Stimulated activated effector memory CD8-positive, alpha-beta T cell treated with anti-CD3 and anti-CD28 coated beads, Interleukin-12 subunit alpha, Interleukin-12 subunit beta, amount 100 ng/mL, for 72 hours (primary cell): ENCODE results near the gene PHYH.
"Not testable (repeated sequence)": the region's sequence is repeated elsewhere in the genome, so short reads cannot be mapped to it uniquely, and the experiment has no call there.

Source experiments
- ATAC-seq: fragments of 150-1000 bp; cut with Tn5 transposase; 2 replicates; pipeline ENCODE4 v1.10.0; 2021
- DNase-seq, 2 donors: peaks; one replicate each; pipeline ENCODE4 v3.0.0; 2021 to 2022; ENCODE audit warnings: low spot score in 2 of 2
- H3K27ac Mint-ChIP-seq: one replicate; pipeline ENCODE4 v1.8.0; 2022; ENCODE audit warnings: mild to moderate bottlenecking, mixed read lengths
- H3K36me3 Mint-ChIP-seq: one replicate; pipeline ENCODE4 v1.8.0; 2022; ENCODE audit warnings: mild to moderate bottlenecking, mixed read lengths
- H3K4me1 Mint-ChIP-seq: one replicate; pipeline ENCODE4 v1.8.0; 2022; ENCODE audit warnings: mixed read lengths
- H3K4me3 Mint-ChIP-seq: one replicate; pipeline ENCODE4 v1.8.0; 2022; ENCODE audit warnings: mild to moderate bottlenecking, mixed read lengths
- H3K9me3 Mint-ChIP-seq: one replicate; pipeline ENCODE4 v1.8.0; 2022; ENCODE audit warnings: mixed read lengths

PHYH gene

GRCh38 chr10:13302821-13303555 lies 3.1 kb upstream of the PHYH start:
- Mint-ChIP-seq H3K36me3 (peaks cover 24% of the 10 kb centered on the region), H3K27ac (peak overlapping the region; percentile 99), H3K9me3 (no peaks in the 10 kb centered on the region), H3K4me1 (peaks cover 30% of the 10 kb centered on the region), H3K4me3 (peak overlapping the region; percentile 88)
- ATAC-seq (no peak), DNase-seq (no peak)

GRCh38 chr10:13298748-13299436 lies 972 bp downstream of the PHYH start:
- no peak for ATAC-seq
- H3K27ac Mint-ChIP-seq, result peak overlapping the region; percentile 67
- H3K9me3 Mint-ChIP-seq, result no peaks in the 10 kb centered on the region
- DNase-seq, result no peak
- H3K4me1 Mint-ChIP-seq, result peaks cover 30% of the 10 kb centered on the region
- peaks cover 24% of the 10 kb centered on the region for H3K36me3 Mint-ChIP-seq
- H3K4me3 Mint-ChIP-seq, result peak overlapping the region; percentile 88

- ATAC-seq (no peak), DNase-seq (no peak)
- Mint-ChIP-seq H3K4me3 (no peak overlapping the region), H3K36me3 (peaks cover 28% of the 10 kb centered on the region), H3K27ac (no peak overlapping the region), H3K4me1 (peaks cover 19% of the 10 kb centered on the region), H3K9me3 (no peaks in the 10 kb centered on the region)
Observed at GRCh38 chr10:13296476-13296875, 3.4 kb downstream of the PHYH start.

- Mint-ChIP-seq H3K4me3 (no peak overlapping the region), H3K36me3 (peaks cover 18% of the 10 kb centered on the region), H3K9me3 (no peaks in the 10 kb centered on the region), H3K27ac (no peak overlapping the region), H3K4me1 (peaks cover 9% of the 10 kb centered on the region)
- ATAC-seq (no peak), DNase-seq (no peak)
Observed at GRCh38 chr10:13294784-13295183, 5.1 kb downstream of the PHYH start.

GRCh38 chr10:13291821-13292773 lies 7.8 kb downstream of the PHYH start:
- DNase-seq (no peak), ATAC-seq (no peak)
- Mint-ChIP-seq H3K4me3 (no peak overlapping the region), H3K36me3 (peaks cover 18% of the 10 kb centered on the region), H3K27ac (peak overlapping the region; percentile 46), H3K4me1 (peaks cover 15% of the 10 kb centered on the region), H3K9me3 (no peaks in the 10 kb centered on the region)

GRCh38 chr10:13291061-13291460 lies 8.8 kb downstream of the PHYH start:
- no peak overlapping the region for H3K27ac Mint-ChIP-seq
- H3K4me3 Mint-ChIP-seq, result no peak overlapping the region
- ATAC-seq (no peak), DNase-seq (no peak)
- peaks cover 18% of the 10 kb centered on the region for H3K36me3 Mint-ChIP-seq
- H3K9me3 Mint-ChIP-seq, result no peaks in the 10 kb centered on the region
- H3K4me1 Mint-ChIP-seq, result peaks cover 15% of the 10 kb centered on the region

GRCh38 chr10:13284050-13284449 lies 15.8 kb downstream of the PHYH start:
- H3K27ac Mint-ChIP-seq, result no peak overlapping the region
- H3K36me3 Mint-ChIP-seq, result peaks cover 21% of the 10 kb centered on the region
- no peaks in the 10 kb centered on the region for H3K9me3 Mint-ChIP-seq
- peaks cover 15% of the 10 kb centered on the region for H3K4me1 Mint-ChIP-seq
- ATAC-seq (no peak), DNase-seq (no peak)
- no peak overlapping the region for H3K4me3 Mint-ChIP-seq

GRCh38 chr10:13282348-13282747 lies 17.5 kb downstream of the PHYH start:
- not testable (repeated sequence) for ATAC-seq, H3K27ac Mint-ChIP-seq, H3K4me1 Mint-ChIP-seq, H3K4me3 Mint-ChIP-seq, H3K9me3 Mint-ChIP-seq, DNase-seq
- H3K36me3 Mint-ChIP-seq, result peaks cover 21% of the 10 kb centered on the region

GRCh38 chr10:13276749-13277365 lies 23.0 kb downstream of the PHYH start:
- H3K36me3 Mint-ChIP-seq, result peaks cover 14% of the 10 kb centered on the region

GRCh38 chr10:13276146-13276545 lies 23.7 kb downstream of the PHYH start:
- not testable (repeated sequence) for ATAC-seq, H3K36me3 Mint-ChIP-seq, DNase-seq, H3K27ac Mint-ChIP-seq, H3K9me3 Mint-ChIP-seq, H3K4me1 Mint-ChIP-seq, H3K4me3 Mint-ChIP-seq

More at GRCh38 chr10:13276749-13277365, 23.0 kb downstream of the PHYH start:
- no peak for ATAC-seq
- H3K4me3 Mint-ChIP-seq, result no peak overlapping the region
- H3K4me1 Mint-ChIP-seq, result peaks cover 2% of the 10 kb centered on the region
- no peak for DNase-seq
- no peaks in the 10 kb centered on the region for H3K9me3 Mint-ChIP-seq
- H3K27ac Mint-ChIP-seq, result no peak overlapping the region

GRCh38 chr10:13272164-13272571 lies 27.7 kb downstream of the PHYH start:
- Mint-ChIP-seq H3K9me3 (no peaks in the 10 kb centered on the region), H3K4me1 (peaks cover 11% of the 10 kb centered on the region), H3K27ac (no peak overlapping the region), H3K36me3 (no peaks in the 10 kb centered on the region), H3K4me3 (no peak overlapping the region)
- no peak for ATAC-seq
- DNase-seq, result no peak

GRCh38 chr10:13271552-13272163 lies 28.2 kb downstream of the PHYH start:
- DNase-seq (peak; percentile 12 to 71), ATAC-seq (peak; percentile 82)
- Mint-ChIP-seq H3K9me3 (no peaks in the 10 kb centered on the region), H3K4me3 (no peak overlapping the region), H3K4me1 (peaks cover 11% of the 10 kb centered on the region), H3K27ac (peak overlapping the region; percentile 68), H3K36me3 (no peaks in the 10 kb centered on the region)

GRCh38 chr10:13270877-13271551 lies 28.9 kb downstream of the PHYH start:
- H3K27ac Mint-ChIP-seq, result peak overlapping the region; percentile 68
- H3K4me3 Mint-ChIP-seq, result no peak overlapping the region
- no peak for ATAC-seq
- no peaks in the 10 kb centered on the region for H3K36me3 Mint-ChIP-seq
- H3K4me1 Mint-ChIP-seq, result peaks cover 11% of the 10 kb centered on the region
- DNase-seq, result no peak
- H3K9me3 Mint-ChIP-seq, result no peaks in the 10 kb centered on the region

- no peak for ATAC-seq
- DNase-seq, result no peak
- H3K9me3 Mint-ChIP-seq, result no peaks in the 10 kb centered on the region
- H3K4me3 Mint-ChIP-seq, result no peak overlapping the region
- H3K36me3 Mint-ChIP-seq, result no peaks in the 10 kb centered on the region
- H3K27ac Mint-ChIP-seq, result no peak overlapping the region
- peaks cover 11% of the 10 kb centered on the region for H3K4me1 Mint-ChIP-seq
Observed at GRCh38 chr10:13268841-13269240, 31.0 kb downstream of the PHYH start.
